ENCODE measurements around the gene MSI2. TPM values are rescaled to one million over a fixed set of nuclear protein-coding genes. Genes with fewer than 3 reads are reported as not detected.

MSI2 gene
- total RNA-seq, 1 donor from 2014 or later: 75.5 TPM

DNA sequence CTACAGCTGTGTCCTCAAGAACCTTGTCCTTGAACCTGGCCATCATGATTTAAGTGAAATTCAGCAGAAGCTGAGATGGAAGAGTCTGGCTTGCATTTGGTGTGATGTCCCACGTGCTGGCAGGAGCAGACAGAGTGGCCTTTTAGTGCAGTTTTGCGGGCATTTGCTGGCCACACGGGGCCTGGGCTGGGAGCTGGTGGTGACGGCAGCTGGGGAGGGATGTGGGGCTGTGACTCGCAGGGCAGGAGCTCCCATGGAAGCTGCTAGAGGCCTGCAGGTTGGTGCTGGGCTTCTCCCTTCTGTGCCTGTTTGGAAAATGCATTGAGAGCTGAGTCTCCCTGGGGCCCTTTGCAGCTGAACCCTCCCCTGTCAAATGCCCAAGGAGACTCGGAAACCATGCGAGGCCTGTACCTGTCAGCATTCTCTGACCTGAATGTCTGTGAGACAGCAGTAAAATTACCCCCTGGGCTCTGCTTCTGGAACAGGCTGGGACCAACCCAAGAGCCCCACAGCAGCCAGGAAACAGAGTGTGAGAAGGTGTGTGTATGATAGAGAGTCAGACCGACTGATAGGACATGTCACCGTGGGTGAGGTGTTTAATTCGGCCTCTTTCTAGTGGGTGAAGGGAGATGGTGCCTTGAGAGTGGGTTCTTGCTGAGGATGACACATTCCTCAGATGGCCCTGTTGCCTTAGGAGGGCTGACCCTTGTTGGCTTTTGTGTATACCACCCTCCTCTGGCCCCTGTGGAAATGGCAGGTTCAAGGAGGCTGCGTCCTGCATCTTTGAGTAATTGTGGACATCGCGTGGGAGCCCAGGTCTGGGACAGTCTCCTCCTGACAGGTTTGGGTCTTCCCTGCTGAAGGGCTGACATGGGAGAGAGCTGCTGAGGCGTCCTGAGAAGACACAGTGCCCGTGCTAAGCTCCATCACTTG lies 145.5 kb downstream of the MSI2 start:
- Mint-ChIP-seq H3K27me3 (ENCODE audit: unreplicated experiment) (no peaks in the 10 kb centered on the region), H3K4me3 (ENCODE audit: unreplicated experiment) (no peak overlapping the region), H3K27ac (ENCODE audit: unreplicated experiment) (no peak overlapping the region), H3K4me1 (ENCODE audit: unreplicated experiment) (peaks cover 8% of the 10 kb centered on the region), H3K36me3 (ENCODE audit: unreplicated experiment) (peaks cover 3% of the 10 kb centered on the region), H3K9me3 (ENCODE audit: unreplicated experiment) (no peaks in the 10 kb centered on the region)
- TF ChIP-seq, protein P1, sequence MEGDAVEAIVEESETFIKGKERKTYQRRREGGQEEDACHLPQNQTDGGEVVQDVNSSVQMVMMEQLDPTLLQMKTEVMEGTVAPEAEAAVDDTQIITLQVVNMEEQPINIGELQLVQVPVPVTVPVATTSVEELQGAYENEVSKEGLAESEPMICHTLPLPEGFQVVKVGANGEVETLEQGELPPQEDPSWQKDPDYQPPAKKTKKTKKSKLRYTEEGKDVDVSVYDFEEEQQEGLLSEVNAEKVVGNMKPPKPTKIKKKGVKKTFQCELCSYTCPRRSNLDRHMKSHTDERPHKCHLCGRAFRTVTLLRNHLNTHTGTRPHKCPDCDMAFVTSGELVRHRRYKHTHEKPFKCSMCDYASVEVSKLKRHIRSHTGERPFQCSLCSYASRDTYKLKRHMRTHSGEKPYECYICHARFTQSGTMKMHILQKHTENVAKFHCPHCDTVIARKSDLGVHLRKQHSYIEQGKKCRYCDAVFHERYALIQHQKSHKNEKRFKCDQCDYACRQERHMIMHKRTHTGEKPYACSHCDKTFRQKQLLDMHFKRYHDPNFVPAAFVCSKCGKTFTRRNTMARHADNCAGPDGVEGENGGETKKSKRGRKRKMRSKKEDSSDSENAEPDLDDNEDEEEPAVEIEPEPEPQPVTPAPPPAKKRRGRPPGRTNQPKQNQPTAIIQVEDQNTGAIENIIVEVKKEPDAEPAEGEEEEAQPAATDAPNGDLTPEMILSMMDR (IDR thresholded peaks at IDR 0.05): no peak
- no peak for DNase-seq (ENCODE audit: extremely low spot score, unreplicated experiment)

DNA sequence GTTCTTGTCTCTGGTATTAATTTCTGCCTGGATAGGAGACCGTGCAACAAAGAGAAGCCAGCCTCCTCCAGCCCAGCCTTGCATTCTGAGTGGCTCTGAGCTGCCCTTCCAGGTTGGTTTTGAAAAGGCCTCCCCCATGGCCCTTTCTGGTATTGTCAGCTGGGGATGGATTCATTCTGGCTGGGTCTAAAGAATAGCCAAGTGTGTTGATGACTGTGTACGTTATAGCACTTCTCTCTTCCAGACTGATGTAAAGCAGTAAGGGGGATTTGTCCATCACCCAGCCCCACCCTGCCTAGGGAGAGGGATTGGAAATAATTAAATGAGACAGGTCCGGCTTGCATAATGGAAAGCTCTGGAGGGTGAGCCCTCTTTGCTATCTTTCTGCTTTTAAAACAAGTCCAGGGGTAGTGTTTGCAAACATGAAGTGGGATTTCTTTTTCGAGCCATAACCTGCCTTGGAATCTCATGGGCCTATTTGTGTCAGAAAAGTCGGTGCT lies 146.4 kb downstream of the MSI2 start:
- H3K27me3 Mint-ChIP-seq (ENCODE audit: unreplicated experiment): no peaks in the 10 kb centered on the region
- no peaks in the 10 kb centered on the region for H3K9me3 Mint-ChIP-seq (ENCODE audit: unreplicated experiment)
- no peak overlapping the region for H3K27ac Mint-ChIP-seq (ENCODE audit: unreplicated experiment)
- no peak overlapping the region for H3K4me3 Mint-ChIP-seq (ENCODE audit: unreplicated experiment)
- H3K4me1 Mint-ChIP-seq (ENCODE audit: unreplicated experiment): peaks cover 17% of the 10 kb centered on the region
- DNase-seq (ENCODE audit: extremely low spot score, unreplicated experiment): no peak
- TF ChIP-seq, protein P1 (IDR thresholded peaks at IDR 0.05): no peak
- peaks cover 3% of the 10 kb centered on the region for H3K36me3 Mint-ChIP-seq (ENCODE audit: unreplicated experiment)

DNA sequence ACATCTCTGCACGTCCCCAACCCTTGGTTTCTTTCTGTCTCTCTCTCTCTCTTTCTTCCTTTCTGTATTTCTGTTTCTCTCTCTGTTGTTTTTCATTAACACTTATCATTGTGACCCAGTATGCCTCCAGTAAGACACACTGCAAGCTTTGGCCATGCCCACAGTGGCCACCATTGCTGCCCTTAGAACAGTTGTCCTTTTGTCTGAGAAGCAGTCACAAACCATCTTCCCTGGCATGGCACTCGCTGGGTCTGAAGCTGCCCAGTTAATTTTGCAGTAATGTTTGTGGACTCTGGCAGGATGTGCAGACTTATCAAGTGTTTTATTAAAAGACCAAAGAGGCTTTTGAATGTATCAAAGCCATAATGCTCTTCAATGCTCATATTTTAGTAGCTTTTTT lies 146.9 kb downstream of the MSI2 start:
- H3K36me3 Mint-ChIP-seq (ENCODE audit: unreplicated experiment): peaks cover 3% of the 10 kb centered on the region
- no peaks in the 10 kb centered on the region for H3K27me3 Mint-ChIP-seq (ENCODE audit: unreplicated experiment)
- H3K27ac Mint-ChIP-seq (ENCODE audit: unreplicated experiment): no peak overlapping the region
- TF ChIP-seq, protein P1 (IDR thresholded peaks at IDR 0.05): no peak
- no peak overlapping the region for H3K4me3 Mint-ChIP-seq (ENCODE audit: unreplicated experiment)
- H3K9me3 Mint-ChIP-seq (ENCODE audit: unreplicated experiment): no peaks in the 10 kb centered on the region
- no peak for DNase-seq (ENCODE audit: extremely low spot score, unreplicated experiment)
- H3K4me1 Mint-ChIP-seq (ENCODE audit: unreplicated experiment): peaks cover 22% of the 10 kb centered on the region

DNA sequence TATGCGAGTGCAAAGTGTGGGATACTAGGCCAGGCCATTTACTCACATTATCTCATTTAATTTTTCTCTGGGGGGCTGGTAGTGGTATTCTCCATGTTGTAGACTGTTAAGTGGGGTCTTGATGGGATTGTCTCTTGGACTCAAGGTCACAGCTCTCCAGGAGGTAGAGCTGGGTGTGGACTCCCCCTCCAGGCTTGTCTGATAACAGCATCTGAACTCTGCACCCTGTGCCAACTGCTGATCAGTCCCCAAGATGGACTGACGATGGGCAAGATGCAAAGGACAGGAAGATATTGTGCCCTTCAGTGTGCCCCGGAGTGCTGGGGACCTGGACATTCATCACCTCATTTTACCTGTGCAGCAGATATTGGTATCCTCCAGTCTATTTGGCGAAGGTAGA lies 147.8 kb downstream of the MSI2 start:
- no peaks in the 10 kb centered on the region for H3K9me3 Mint-ChIP-seq (ENCODE audit: unreplicated experiment)
- DNase-seq (ENCODE audit: extremely low spot score, unreplicated experiment): no peak
- H3K36me3 Mint-ChIP-seq (ENCODE audit: unreplicated experiment): peaks cover 3% of the 10 kb centered on the region
- H3K4me3 Mint-ChIP-seq (ENCODE audit: unreplicated experiment): no peak overlapping the region
- no peaks in the 10 kb centered on the region for H3K27me3 Mint-ChIP-seq (ENCODE audit: unreplicated experiment)
- H3K4me1 Mint-ChIP-seq (ENCODE audit: unreplicated experiment): peaks cover 31% of the 10 kb centered on the region
- no peak overlapping the region for H3K27ac Mint-ChIP-seq (ENCODE audit: unreplicated experiment)
- TF ChIP-seq, protein P1 (IDR thresholded peaks at IDR 0.05): no peak

DNA sequence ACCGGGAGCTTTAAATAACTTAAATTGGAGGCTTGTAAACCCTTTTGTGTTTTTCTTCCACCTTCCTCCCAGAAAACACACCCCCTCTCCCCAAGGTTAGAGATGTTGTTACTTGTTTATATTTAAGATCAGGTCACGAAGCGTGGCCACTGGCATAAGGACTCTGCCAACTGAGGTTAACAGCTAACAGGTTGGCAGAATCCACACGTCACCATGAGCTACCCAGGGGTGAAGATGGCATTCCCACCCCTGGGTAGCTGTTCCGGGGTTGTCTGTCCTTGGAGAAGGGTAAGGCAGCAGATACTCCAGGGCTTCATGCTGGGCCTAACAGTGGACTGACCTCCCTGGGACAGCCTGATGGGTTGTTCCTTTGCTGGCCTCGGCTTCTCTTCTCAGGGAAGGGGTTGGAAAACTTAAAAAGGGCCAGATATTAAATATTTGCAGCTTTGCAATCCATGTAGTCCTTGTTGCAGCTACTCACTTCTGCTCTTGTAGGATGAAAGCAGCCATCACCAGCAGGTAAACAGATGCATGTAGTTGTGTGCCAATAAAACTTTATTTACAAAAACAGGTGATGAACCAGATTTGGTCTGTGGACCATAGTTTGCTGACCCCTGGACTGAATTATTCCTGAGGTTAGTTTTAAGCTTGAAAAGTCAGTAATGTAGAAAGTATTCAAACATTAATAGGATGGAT lies 148.6 kb downstream of the MSI2 start:
- Mint-ChIP-seq H3K36me3 (ENCODE audit: unreplicated experiment) (peaks cover 3% of the 10 kb centered on the region), H3K27me3 (ENCODE audit: unreplicated experiment) (no peaks in the 10 kb centered on the region), H3K4me3 (ENCODE audit: unreplicated experiment) (no peak overlapping the region), H3K27ac (ENCODE audit: unreplicated experiment) (no peak overlapping the region), H3K9me3 (ENCODE audit: unreplicated experiment) (no peaks in the 10 kb centered on the region), H3K4me1 (ENCODE audit: unreplicated experiment) (peaks cover 31% of the 10 kb centered on the region)
- TF ChIP-seq, protein P1 (IDR thresholded peaks at IDR 0.05): no peak
- DNase-seq (ENCODE audit: extremely low spot score, unreplicated experiment): no peak

Data from osteocyte (in vitro differentiated cells).